Hindlimb muscle (tissue), 1 donor: ENCODE data around the gene SMPD3. TPM values are rescaled to one million over a fixed set of nuclear protein-coding genes. Genes with fewer than 3 reads are reported as not detected.

Experiments
- DNase-seq: peaks from one replicate; pipeline ENCODE4 v3.0.0-alpha.2; 2013
- polyA plus RNA-seq: library from polyadenylated mRNA; unstranded; fragments of 120-200 nt; gene quantifications from one replicate; pipeline ENCODE4 v1.2.1, GENCODE V29; 2013; ENCODE audit not compliant: insufficient read length

SMPD3 gene
- polyA plus RNA-seq, 1 donor = 0.68 TPM

GRCh38 chr16:68380676-68381362, 67.5 kb downstream of the SMPD3 start:
- no peak for DNase-seq

GRCh38 chr16:68380348-68380670, 68.0 kb downstream of the SMPD3 start:
- DNase-seq = no peak

- DNase-seq = no peak
These were observed 68.6 kb downstream of the SMPD3 start for GRCh38 chr16:68379472-68380347.

- no peak for DNase-seq
These were observed 69.6 kb downstream of the SMPD3 start for GRCh38 chr16:68378436-68379415.

GRCh38 chr16:68377667-68378393, 70.5 kb downstream of the SMPD3 start:
- no peak for DNase-seq

- no peak for DNase-seq
These were observed 71.1 kb downstream of the SMPD3 start for GRCh38 chr16:68377221-68377620.

- no peak for DNase-seq
These were observed 71.7 kb downstream of the SMPD3 start for GRCh38 chr16:68376590-68376989.

GRCh38 chr16:68375801-68376536, 72.3 kb downstream of the SMPD3 start:
- no peak for DNase-seq

GRCh38 chr16:68374961-68375660, 73.2 kb downstream of the SMPD3 start:
- no peak for DNase-seq

GRCh38 chr16:68374246-68374805, 74.0 kb downstream of the SMPD3 start:
- DNase-seq = no peak

GRCh38 chr16:68373528-68374245, 74.6 kb downstream of the SMPD3 start:
- no peak for DNase-seq

- no peak for DNase-seq
These were observed 75.5 kb downstream of the SMPD3 start for GRCh38 chr16:68372806-68373205.

GRCh38 chr16:68372381-68372720, 76.0 kb downstream of the SMPD3 start:
- DNase-seq = no peak

- DNase-seq = no peak
These were observed 76.5 kb downstream of the SMPD3 start for GRCh38 chr16:68371706-68372380.

- no peak for DNase-seq
These were observed 77.0 kb downstream of the SMPD3 start for GRCh38 chr16:68371276-68371651.

- no peak for DNase-seq
These were observed 77.6 kb downstream of the SMPD3 start for GRCh38 chr16:68370581-68371275.

GRCh38 chr16:68369697-68370580, 78.4 kb downstream of the SMPD3 start:
- no peak for DNase-seq

- DNase-seq = no peak
These were observed 79.1 kb downstream of the SMPD3 start for GRCh38 chr16:68369168-68369567.
